Colon (tissue), 2 donors: ENCODE results near the gene RASEF.
"Not testable (repeated sequence)": the region's sequence is repeated elsewhere in the genome, so short reads cannot be mapped to it uniquely, and the experiment has no call there.

Experiments used
- FAIRE-seq: peaks from 2 replicates; lab custom pipeline; 2012; peaks lifted over from hg19 to GRCh38; lab: Jason Lieb, UNC
- donor health status: control.
- donor health status: control.

The RASEF gene

DNA sequence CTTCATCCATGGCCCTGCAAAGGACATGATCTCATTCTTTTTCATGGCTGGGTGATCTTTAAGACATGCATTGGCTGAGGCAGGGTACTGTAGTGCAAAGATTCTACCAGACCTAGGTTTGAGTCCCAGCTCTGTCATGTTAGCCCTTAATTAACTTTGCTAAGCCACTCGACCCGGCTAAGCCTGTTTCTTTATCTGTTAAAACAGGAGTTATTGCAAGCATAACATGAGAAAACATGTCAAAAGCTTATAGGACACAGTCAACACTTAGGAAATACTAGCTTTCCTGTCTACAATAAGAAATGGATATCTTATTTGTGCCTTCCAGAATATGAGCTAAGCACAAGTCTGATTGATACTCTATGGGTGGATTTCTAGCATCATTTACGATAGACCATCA lies 92.6 kb downstream of the RASEF start:
- FAIRE-seq: no peak

DNA sequence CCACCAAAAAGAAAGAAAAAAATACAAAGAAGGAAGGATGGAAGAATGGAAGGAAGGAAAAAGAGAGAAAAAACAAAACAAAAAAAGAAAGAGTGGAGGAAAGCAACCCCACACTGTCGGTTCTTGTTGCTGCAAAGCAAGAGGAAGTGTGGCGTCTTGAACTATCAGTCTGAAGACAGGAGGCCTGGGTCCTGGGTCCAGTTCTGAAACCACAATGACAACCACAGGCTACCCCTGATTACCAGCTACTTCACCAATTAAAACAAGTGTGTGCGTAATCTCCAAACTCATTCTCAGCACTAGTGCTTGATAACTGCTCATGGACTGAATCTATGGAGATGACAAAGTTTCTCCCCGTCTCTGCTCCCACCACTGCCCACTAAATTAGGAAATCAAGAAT lies 93.7 kb downstream of the RASEF start:
- no peak for FAIRE-seq

DNA sequence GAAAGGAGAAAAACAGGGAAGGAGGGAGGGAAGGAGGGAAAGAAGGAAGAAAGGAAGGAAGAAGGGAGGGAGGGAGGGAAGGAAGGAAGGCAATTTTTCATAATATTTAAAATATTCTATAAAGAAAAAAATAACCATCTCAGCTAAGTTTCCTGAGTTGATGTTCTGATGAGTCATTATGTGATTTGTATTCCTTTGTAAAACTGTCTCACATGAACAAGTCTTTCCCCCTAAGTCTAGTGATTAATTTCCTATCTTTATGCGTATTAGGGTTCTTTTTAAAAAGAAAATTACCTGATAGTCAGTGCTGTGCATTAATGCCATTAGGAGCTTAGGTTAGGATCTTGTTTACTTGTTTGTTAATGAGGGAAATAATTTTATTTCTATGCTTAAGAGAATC lies 94.1 kb downstream of the RASEF start:
- FAIRE-seq: no peak

DNA sequence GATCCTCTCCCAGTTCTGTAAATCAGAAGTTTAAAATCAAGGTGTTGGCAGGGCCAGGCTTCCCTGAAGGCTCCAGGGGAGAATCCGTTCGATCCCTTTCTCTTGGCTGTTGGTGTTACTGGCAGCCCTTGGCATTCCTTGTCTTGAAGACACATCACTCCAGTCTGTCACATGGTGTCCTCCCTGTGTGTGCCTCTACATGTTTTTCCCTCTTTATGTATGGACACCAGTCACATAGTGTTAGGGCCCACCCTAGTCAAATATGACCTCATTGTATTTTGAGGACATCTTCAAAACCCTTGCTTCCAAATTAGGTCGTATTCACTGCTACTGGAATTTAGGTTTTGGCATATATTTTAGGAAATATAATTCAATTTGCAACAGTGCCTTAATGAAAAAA lies 94.6 kb downstream of the RASEF start:
- no peak for FAIRE-seq

DNA sequence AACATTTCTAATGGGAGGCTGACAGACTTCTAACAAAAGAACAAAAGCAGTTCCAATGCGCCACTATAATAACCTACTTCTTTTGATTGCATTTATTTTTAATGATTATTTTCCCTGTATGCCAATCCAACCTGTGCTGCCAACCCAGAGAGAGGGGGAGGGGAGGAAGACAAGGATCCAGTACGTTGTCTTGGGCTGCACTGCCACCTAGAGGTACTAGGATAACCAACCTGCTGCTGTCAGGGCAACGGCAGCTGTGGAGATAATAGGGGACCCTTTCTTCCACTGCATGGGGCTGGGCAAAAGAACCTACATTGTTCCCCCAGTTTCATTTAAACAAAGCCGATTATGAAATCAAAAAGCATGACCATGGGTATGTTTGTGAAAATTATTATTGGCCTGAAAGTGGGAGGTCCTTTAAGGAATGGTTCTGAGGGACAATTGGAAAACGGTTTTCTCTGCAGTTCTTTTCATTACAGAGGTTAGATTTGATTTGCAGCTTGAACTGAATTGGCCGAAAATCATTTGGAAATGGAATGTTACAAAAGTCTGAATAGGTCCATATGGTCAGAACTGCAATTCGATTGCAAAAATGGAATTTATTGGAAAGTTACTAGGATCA lies 101.3 kb downstream of the RASEF start:
- no peak for FAIRE-seq

DNA sequence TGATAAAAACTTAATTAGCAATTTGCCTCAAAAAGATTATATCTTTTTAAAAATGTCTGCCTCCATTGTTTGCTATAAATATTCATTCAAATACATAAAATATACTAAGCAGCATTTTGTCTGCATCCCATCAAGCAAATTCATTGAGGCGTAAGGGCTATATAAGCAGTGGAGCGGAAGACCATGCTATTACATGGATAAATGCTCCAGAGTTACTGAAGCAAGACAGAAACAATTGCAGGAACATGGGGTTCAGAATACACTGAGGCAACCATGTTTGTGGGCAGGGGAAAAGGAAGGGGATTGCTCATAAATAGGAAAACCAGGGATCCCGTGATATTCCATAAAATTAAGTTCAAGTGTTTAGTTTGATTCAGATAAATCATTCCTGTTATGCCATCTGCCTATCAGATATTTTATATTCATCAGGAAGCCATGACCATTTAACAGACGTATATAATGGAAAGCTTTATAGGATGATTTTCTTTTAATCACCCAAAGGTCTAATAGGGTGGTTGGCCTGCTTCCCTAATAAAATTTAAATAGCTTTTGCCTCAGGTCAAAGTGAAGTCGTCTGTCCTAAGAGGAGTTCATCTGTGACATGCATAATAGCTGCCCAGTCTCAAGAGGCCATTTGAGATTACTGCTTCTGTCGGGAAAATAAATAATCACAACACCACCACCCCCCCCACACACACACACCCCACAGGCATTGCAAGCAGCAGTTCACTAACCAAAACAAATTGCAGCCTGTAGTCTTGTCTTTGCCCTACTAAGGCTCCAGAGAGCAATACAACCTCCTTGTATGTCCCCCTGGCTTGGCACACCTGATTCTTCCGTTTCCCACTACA lies 105.2 kb downstream of the RASEF start:
- no peak for FAIRE-seq

DNA sequence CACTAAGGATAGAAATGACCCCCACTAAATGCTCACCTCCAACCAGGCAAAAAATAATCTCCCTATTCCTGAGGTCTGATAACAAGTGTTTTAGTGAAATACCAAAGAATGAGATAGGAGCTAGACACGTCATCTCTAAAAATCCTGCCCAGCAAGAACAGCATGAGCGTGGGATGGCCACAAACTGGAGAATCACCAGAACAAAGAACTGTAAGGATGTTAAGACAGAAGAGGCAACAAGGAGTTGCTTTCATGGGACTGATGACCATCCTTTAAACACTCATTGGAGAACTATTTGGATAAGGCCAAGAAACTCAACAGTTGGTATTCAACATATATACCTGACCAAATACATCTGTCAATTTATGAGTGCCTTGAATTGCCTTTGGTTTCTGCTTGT lies 113.7 kb downstream of the RASEF start:
- FAIRE-seq: no peak

DNA sequence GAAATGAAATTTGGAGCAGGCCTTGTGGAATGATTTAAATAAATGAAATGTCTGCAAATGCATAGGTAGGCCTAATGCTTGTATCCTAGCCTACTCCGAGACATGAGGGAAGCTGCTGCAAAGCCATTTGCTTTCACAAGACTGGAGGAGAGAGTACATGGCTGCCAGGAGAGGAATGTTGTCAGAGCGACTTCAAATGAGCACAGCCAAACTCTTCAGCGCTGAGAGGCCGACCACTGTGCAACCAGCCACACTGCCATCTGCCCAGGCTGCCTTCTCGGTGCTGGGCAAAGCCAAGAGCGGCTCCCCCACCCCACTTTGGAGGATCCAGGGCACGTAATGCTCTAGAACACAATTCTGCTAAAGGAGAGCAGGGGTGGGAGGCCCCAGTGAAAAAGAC lies 122.6 kb downstream of the RASEF start:
- no peak for FAIRE-seq

DNA sequence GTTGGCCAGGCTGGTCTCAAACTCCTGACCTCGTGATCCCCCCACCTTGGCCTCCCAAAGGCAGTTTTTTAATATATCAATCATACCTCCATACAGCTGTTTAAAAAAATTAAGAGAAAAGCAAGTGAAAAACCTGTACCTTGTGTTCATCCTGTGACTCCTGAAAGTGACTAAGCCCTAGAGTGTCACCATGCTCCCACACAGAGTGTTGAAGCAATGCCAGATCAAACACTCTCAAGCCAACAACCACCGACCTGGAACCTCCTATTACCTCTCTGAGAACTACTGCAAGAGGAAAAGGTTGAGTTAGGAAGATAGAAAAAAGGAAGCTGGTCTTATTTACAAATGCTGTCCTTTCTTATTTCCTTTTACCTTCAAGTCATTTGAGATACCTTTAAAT lies 123.5 kb downstream of the RASEF start:
- FAIRE-seq: no peak

DNA sequence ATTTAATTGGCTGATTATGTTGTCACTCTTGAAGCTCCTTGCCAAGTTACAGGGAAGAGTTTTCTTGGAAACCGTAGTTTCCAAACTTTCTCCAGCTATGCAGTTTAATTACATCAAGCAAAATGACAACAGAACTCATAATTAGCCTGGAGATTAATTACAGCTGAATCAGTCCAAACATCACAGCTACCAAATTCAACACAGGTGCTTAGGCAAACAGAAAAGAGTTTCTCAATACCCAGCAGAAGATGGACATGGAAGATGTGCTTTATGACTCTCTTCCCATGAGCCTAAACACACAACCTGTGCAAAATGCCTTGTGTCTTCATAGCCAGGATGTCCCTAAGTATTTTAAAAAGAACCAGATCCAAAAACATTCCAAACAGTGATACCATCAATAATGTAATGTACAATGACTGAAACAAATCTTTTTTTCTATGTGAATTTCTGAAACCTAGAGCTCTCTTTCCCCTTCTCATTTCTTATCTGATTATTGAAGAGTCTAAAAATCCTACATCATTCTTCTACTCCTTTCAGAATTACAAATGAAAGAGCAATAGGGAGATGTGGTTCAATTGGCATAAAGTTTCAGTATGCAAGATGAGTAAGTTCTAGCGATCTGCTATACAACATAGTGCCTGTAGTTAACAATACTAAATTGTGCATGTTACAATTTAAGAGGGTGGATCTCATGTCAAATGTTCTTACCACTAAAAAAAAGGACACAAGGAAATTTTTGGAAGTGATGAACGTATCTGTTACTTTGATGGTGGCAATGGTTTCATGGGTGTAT lies 124.3 kb downstream of the RASEF start:
- FAIRE-seq: no peak

DNA sequence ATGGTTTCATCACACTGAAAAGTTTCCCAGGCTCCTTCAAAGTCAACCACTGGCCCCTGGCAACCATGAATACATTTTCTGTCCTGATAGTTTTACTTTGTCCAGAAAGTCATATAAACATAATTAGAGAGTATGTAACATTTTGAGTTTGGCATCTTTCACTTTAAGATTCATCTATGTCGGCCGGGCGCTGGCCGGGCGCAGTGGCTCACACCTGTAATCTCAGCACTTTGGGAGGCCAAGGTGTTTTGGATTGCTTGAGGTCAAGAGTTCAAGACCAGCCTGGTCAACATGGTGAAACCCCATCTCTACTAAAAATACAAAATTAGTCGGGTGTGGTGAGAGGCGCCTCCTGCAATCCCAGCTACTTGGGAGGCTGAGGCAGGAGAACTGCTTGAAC lies 126.4 kb downstream of the RASEF start:
- not testable (repeated sequence) for FAIRE-seq

DNA sequence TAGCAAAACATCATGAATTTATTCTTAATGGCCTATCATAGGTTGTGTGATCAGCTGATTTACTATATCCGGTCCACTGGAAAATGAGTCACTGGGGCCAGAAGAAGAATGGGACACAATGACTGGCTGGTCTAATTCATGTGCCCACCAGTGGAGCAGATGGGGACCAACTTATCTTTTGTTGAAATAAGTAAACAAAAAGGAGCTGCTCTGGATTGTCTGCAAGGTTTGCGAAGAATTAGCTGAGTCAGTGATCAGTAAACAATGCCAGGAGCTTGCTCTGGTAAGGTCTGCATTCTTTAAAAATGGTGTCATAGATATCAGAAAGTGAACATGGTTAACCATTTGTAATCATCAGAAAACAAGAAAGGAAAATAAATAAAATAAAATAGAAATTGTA lies 128.0 kb downstream of the RASEF start:
- no peak for FAIRE-seq

DNA sequence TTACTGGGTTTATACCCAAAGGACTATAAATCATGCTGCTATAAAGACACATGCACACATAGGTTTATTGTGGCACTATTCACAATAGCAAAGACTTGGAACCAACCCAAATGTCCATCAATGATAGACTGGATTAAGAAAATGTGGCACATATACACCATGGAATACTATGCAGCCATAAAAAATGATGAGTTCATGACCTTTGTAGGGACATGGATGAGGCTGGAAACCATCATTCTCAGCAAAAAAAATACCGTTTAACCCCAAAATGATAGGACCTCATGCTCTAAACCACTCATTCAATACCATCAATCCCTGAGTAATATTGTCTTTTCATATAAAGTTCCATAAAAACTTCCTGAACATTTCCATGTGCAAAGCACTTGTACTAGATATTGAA lies 128.9 kb downstream of the RASEF start:
- FAIRE-seq: not testable (repeated sequence)

DNA sequence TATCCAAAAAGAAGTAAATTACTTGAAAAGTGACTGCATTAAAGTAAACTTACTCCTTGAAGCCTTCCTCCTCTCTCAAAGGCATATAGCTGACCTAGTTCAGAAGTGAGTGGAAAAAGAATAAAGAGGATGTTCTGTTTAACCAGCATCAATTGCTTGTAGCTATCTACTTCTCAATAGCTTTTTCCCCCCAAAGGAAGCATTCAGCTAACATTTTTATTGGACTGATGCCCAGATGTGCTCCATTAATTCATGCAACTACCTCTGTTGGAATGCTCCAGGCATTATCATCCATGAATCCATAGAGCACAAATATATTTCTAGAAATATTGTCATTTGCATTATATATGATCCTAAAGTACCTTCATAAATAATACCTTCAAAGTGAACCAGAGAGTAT lies 132.8 kb downstream of the RASEF start:
- no peak for FAIRE-seq
